Gastrocnemius medialis (tissue), 4 donors: ENCODE measurements around the gene BMP2K.

Source experiments
- CTCF ChIP-seq, 5 experiments: fragments of 450-650 bp in 3 of 5; fragments of 200-600 bp in 2 of 5; sonication (generic) in 2 of 5; IDR thresholded peaks in 4 of 5; conservative IDR thresholded peaks in 1 of 5; 1 replicate in 4 of 5; 2 replicates in 1 of 5; pipeline ENCODE4 v1.5.1; 2016 to 2019; ENCODE audit warnings: antibody characterized with exemption in 5 of 5, mild to moderate bottlenecking in 3 of 5, moderate library complexity in 3 of 5
- POLR2A ChIP-seq, 2 donors: fragments of 450-650 bp; IDR thresholded peaks; one replicate each; pipeline ENCODE4 v1.6.1; 2017; ENCODE audit warnings: antibody characterized with exemption in 2 of 2, mild to moderate bottlenecking in 2 of 2, moderate library complexity in 2 of 2

DNA sequence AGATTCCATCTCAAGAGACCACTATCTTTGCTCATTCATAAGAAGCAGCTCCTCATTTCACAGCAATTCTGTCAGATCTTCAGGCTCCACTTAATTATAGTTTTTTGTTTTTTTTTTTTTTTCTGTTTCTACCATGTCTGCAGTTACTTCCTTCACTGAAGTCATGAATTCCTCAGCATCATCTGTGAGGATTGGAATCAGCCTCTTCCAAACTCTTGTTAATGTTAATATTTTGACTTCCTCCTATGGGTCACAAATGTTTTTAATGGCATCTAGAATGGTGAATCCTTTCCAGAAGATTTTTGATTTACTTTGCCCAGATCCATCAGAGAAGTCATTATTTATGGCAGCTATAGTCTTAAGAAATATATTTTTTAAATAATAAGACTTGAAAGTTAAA lies 53.1 kb downstream of the BMP2K start:
- TF ChIP-seq POLR2A (IDR thresholded peaks at IDR 0.05) (no peak), CTCF (IDR thresholded peaks at IDR 0.05 in 4 of 5, conservative IDR thresholded peaks at IDR 0.05 in 1 of 5) (no peak)
